Hepatocyte (in vitro differentiated cells): ENCODE data around the gene PLEKHA5.

Source experiments
- CTCF ChIP-seq: fragments of 200-600 bp; sonication (generic); IDR thresholded peaks from 2 replicates; pipeline ENCODE4 v1.5.1; 2016; ENCODE audit warnings: antibody characterized with exemption, mild to moderate bottlenecking; ENCODE audit not compliant: poor library complexity
- EZH2 ChIP-seq: fragments of 200-600 bp; sonication (generic); IDR thresholded peaks from 2 replicates; pipeline ENCODE4 v1.6.1; 2016; ENCODE audit warnings: antibody characterized with exemption, mild to moderate bottlenecking, borderline replicate concordance

DNA sequence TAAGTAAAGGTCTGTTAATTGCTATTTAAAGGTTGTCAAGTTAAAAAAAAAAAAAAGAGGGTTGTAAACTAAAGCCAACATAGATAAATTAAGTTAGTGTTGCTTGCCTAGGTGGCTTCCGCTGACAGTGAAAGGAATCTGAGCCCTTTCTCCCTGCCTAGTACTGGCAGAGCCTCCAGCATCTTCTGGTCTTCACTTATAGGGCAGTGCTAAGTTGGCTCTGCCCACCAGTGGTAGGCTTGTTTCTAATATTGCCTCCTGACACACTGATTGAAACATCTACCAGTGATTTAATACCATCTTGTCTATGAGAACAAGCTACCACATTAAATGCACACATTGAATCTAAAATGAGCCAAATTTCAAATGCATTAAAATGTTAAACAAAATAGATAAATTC lies 39.7 kb downstream of the PLEKHA5 start:
- TF ChIP-seq EZH2 = no peak
- TF ChIP-seq CTCF = no peak
